ENCODE measurements around the gene PITPNM1. TPM values are rescaled to one million over a fixed set of nuclear protein-coding genes. Genes with fewer than 3 reads are reported as not detected.
"Not testable (repeated sequence)": the region's sequence is repeated elsewhere in the genome, so short reads cannot be mapped to it uniquely, and the experiment has no call there.

PITPNM1 gene
- total RNA-seq, 2 experiments from 2014 or later, result 90.0 to 94.8 TPM

DNA sequence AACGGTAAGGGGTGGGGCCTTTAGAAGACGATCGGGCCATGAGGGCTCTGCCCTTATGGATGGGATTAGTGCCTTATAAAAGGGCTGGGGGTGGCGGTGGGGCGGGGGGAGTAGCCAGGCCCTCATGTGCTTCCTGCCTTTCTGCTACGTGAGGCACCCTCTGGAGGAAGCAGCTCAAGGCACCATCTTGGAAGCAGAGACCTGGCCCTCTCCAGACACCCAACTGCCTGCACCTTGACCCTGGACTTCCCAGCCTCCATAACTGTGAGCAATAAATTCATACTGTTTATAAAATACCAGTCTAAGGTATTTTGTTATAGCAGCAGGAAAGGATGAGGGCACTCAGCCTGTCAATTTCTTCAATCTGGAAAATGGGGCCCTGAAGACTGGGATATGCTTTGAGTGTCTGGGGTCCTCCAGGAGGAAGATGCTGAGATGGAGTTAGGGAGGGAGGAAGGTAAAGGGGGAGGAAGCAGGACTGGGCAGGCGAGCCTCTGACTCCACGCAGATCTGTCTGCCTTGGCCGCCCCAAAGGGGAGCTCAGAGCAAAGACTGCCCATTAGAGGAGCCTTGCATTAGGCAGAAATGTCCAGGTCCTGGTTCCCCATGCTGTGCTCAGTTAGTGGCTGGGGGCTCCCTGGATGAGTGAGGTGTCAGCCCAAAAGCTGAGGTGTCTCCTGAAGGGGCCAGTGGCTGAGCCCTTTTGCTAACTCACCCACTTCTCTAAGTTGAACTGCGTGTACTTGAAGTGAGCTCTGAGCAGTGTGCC, 12.8 kb upstream of the PITPNM1 start:
- H3K4me3 ChIP-seq (ENCODE audit: low read length), result no peak overlapping the region
- peaks cover 4% of the 10 kb centered on the region for H3K27me3 Mint-ChIP-seq

DNA sequence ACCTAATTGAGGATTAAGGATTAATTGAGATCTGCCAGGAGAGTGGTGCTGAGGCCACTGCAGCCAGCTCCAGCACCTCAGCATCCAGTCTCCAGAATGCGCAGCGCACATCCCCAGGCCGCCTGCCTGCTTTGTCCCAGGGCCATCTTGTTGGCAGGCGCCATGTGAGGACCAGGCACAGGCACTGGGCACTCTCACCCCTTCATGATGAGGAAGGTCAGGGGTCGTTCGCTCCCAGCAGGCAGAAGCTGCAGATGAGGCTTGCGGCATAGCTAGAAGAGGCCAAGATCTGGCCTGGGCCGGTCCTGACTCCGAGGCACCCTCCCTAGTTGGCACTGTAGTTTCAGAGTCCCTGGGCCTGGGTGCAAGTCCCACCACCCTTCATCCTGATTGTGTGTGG, 11.6 kb upstream of the PITPNM1 start:
- Histone ChIP-seq H3K4me1 (ENCODE audit: insufficient read depth, low read length) (no peaks in the 10 kb centered on the region), H3K9me3 (ENCODE audit: control insufficient read depth in 1 of 2, insufficient read depth in 1 of 2, low read length in 2 of 2) (no peaks in the 10 kb centered on the region), H3K36me3 (ENCODE audit: insufficient read depth, low read length) (no peaks in the 10 kb centered on the region), H3K27me3 (ENCODE audit: control insufficient read depth in 1 of 2, insufficient read depth in 2 of 2, low read length in 2 of 2) (peaks cover 0 to 5% of the 10 kb centered on the region in 2 experiments), H3K27ac (ENCODE audit: low read depth in 1 of 2, low read length in 2 of 2) (no peak overlapping the region), H3K4me3 (ENCODE audit: low read length) (no peak overlapping the region)
- ATAC-seq (ENCODE audit: poor library complexity), result no peak
- Mint-ChIP-seq H3K36me3 (ENCODE audit: low read depth) (no peaks in the 10 kb centered on the region), H3K9me3 (no peaks in the 10 kb centered on the region), H3K4me1 (ENCODE audit: low read depth) (no peaks in the 10 kb centered on the region), H3K27me3 (peaks cover 4% of the 10 kb centered on the region), H3K27ac (no peak overlapping the region), H3K4me3 (no peak overlapping the region)
- CTCF ChIA-PET, result no interaction called here
- POLR2A ChIA-PET, result no interaction called here
- no peak for DNase-seq
- intact Hi-C loops (cut with DNase I, micrococcal nuclease), result loop anchor here in 1 of 2 experiments (10.0 kb wide), 1 partner anchor 148 kb away; no protein-coding TSS in a partner anchor
- TF ChIP-seq, protein P1, sequence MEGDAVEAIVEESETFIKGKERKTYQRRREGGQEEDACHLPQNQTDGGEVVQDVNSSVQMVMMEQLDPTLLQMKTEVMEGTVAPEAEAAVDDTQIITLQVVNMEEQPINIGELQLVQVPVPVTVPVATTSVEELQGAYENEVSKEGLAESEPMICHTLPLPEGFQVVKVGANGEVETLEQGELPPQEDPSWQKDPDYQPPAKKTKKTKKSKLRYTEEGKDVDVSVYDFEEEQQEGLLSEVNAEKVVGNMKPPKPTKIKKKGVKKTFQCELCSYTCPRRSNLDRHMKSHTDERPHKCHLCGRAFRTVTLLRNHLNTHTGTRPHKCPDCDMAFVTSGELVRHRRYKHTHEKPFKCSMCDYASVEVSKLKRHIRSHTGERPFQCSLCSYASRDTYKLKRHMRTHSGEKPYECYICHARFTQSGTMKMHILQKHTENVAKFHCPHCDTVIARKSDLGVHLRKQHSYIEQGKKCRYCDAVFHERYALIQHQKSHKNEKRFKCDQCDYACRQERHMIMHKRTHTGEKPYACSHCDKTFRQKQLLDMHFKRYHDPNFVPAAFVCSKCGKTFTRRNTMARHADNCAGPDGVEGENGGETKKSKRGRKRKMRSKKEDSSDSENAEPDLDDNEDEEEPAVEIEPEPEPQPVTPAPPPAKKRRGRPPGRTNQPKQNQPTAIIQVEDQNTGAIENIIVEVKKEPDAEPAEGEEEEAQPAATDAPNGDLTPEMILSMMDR (IDR thresholded peaks at IDR 0.05), result no peak

More for the DNA sequence above, 12.8 kb upstream of the PITPNM1 start:
- no peak for ATAC-seq (ENCODE audit: poor library complexity)
- no peaks in the 10 kb centered on the region for H3K4me1 ChIP-seq (ENCODE audit: insufficient read depth, low read length)
- intact Hi-C loops (cut with DNase I, micrococcal nuclease), result loop anchor here in 1 of 2 experiments (10.0 kb wide), 1 partner anchor 147 kb away; no protein-coding TSS in a partner anchor
- no peaks in the 10 kb centered on the region for H3K36me3 ChIP-seq (ENCODE audit: insufficient read depth, low read length)
- Mint-ChIP-seq H3K36me3 (ENCODE audit: low read depth) (no peaks in the 10 kb centered on the region), H3K4me1 (ENCODE audit: low read depth) (no peaks in the 10 kb centered on the region), H3K4me3 (no peak overlapping the region), H3K9me3 (no peaks in the 10 kb centered on the region), H3K27ac (no peak overlapping the region)
- H3K27ac ChIP-seq (ENCODE audit: low read depth in 1 of 2, low read length in 2 of 2), result no peak overlapping the region
- TF ChIP-seq, protein P1 (IDR thresholded peaks at IDR 0.05), result no peak
- no peak for DNase-seq
- ChIA-PET CTCF (no interaction called here), POLR2A (no interaction called here)
- H3K27me3 ChIP-seq (ENCODE audit: control insufficient read depth in 1 of 2, insufficient read depth in 2 of 2, low read length in 2 of 2), result no peaks in the 10 kb centered on the region
- no peaks in the 10 kb centered on the region for H3K9me3 ChIP-seq (ENCODE audit: control insufficient read depth in 1 of 2, insufficient read depth in 1 of 2, low read length in 2 of 2)

DNA sequence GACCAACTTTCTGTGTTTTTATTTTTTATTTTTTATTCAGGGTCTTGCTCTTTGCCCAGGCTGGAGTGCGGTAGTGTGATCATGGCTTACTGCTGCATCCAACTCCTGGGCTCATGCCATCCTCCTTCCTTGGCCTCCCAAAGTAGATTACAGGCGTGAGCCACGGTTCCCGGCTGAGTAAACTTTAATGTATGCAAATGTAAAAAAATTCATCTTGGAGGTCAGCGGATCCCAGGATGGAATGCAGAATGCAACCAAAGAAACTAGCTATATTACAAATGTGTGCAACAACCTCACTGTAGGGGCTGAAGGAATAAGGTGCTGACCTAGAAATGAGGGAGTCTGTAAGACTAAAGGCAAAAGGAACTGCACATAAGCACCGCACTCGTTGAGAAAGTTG, 9.0 kb upstream of the PITPNM1 start:
- POLR2A ChIA-PET, result no interaction called here
- peaks cover 3% of the 10 kb centered on the region for H3K4me1 ChIP-seq (ENCODE audit: insufficient read depth, low read length)
- intact Hi-C loops (cut with DNase I, micrococcal nuclease), result loop anchor here in 1 of 2 experiments (5.0 to 10.0 kb wide), 2 partner anchors 73 to 151 kb away; no protein-coding TSS in a partner anchor

DNA sequence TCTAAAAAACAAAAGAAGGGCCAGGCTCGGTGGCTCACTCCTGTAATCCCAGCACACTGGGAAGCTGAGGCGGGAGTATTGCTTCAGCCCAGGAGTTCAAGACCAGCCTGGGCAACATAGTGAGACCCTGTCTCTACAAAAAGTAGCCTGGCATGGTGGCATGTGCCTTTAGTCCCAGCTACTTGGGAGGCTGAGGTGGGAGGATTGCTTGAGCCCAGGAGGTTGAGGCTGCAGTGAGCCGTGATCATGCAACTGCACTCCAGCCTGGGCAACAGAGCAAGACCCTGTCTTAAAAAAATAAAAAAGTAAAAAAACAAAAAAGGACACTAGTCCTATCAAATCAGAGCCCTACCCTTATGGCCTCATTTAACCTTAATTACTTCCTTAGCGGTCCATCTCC, 6.4 kb upstream of the PITPNM1 start:
- H3K4me3 ChIP-seq (ENCODE audit: low read length); ATAC-seq (ENCODE audit: poor library complexity); H3K27ac Mint-ChIP-seq; POLR2A ChIA-PET; H3K36me3 Mint-ChIP-seq (ENCODE audit: low read depth); H3K27me3 ChIP-seq (ENCODE audit: control insufficient read depth in 1 of 2, insufficient read depth in 2 of 2, low read length in 2 of 2); H3K9me3 Mint-ChIP-seq; H3K36me3 ChIP-seq (ENCODE audit: insufficient read depth, low read length); H3K9me3 ChIP-seq (ENCODE audit: control insufficient read depth in 1 of 2, insufficient read depth in 1 of 2, low read length in 2 of 2); H3K4me3 Mint-ChIP-seq; H3K27me3 Mint-ChIP-seq; CTCF ChIA-PET; H3K27ac ChIP-seq (ENCODE audit: low read depth in 1 of 2, low read length in 2 of 2): not testable (repeated sequence)
- H3K4me1 ChIP-seq (ENCODE audit: insufficient read depth, low read length), result peaks cover 25% of the 10 kb centered on the region
- DNase-seq, result peak in 1 of 14 experiments; percentile 11
- intact Hi-C loops (cut with DNase I, micrococcal nuclease), result loop anchor here in 1 of 2 experiments (5.0 to 10.0 kb wide), 2 partner anchors 76 to 153 kb away; no protein-coding TSS in a partner anchor
- peaks cover 20% of the 10 kb centered on the region for H3K4me1 Mint-ChIP-seq (ENCODE audit: low read depth)

More for the DNA sequence above, 9.0 kb upstream of the PITPNM1 start:
- Histone ChIP-seq H3K4me3 (ENCODE audit: low read length) (no peak overlapping the region), H3K27me3 (ENCODE audit: control insufficient read depth in 1 of 2, insufficient read depth in 2 of 2, low read length in 2 of 2) (peaks cover 0 to 9% of the 10 kb centered on the region in 2 experiments), H3K36me3 (ENCODE audit: insufficient read depth, low read length) (no peaks in the 10 kb centered on the region), H3K9me3 (ENCODE audit: control insufficient read depth in 1 of 2, insufficient read depth in 1 of 2, low read length in 2 of 2) (no peaks in the 10 kb centered on the region), H3K27ac (ENCODE audit: low read depth in 1 of 2, low read length in 2 of 2) (no peak overlapping the region)
- Mint-ChIP-seq H3K9me3 (no peaks in the 10 kb centered on the region), H3K27ac (no peak overlapping the region), H3K36me3 (ENCODE audit: low read depth) (no peaks in the 10 kb centered on the region), H3K27me3 (peaks cover 4% of the 10 kb centered on the region), H3K4me3 (no peak overlapping the region), H3K4me1 (ENCODE audit: low read depth) (peaks cover 2% of the 10 kb centered on the region)
- TF ChIP-seq, protein P1 (IDR thresholded peaks at IDR 0.05), result no peak
- CTCF ChIA-PET, result interaction anchor here (1.4 kb wide), 1 partner anchor 132 kb away, joined by 5 read pairs; no protein-coding TSS in a partner anchor
- DNase-seq (no peak), ATAC-seq (ENCODE audit: poor library complexity) (no peak)

Measured in CD4-positive, alpha-beta T cell (primary cell).